Measurements from ENCODE around the gene TRIM31. TPM values are rescaled to one million over a fixed set of nuclear protein-coding genes. Genes with fewer than 3 reads are reported as not detected.

The TRIM31 gene
- total RNA-seq, 1 donor from 2014 or later = not detected

DNA sequence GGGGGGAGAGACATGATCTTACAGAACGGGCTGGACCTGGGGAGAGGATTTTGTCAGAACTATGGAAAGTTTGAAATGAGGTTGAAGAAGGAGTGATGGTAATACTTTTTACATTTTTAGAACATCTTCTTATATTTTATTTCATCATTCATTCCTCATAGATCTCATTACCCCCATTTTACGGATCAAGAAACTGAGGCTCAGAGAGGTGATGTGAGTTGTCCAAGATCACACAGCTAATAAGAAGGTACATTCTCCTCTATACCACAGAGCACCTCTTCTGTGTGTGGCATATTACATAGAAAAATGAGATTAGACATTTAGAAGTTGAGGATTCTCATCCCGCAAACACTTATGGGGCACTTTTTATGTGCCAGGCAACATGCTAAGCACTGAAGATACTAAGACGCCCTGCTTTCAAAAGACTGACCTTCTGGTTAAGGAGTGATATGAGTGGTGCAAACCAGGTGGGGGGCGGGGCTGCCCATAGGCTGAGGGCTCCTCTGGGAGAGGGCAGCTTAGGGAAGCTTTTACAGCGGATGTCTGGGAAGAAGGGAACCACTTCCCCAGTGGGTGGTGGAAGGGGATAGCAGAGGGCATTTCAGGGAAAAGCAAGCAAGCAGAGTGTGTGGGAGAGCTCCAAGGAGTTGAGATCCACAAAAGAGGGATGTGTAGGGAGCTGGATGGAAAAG, 19.9 kb downstream of the TRIM31 start:
- Mint-ChIP-seq H3K36me3 (ENCODE audit: low read depth) (no peaks in the 10 kb centered on the region), H3K9me3 (no peaks in the 10 kb centered on the region), H3K27ac (ENCODE audit: unreplicated experiment) (no peak overlapping the region), H3K4me1 (peaks cover 6% of the 10 kb centered on the region), H3K4me3 (no peak overlapping the region), H3K27me3 (ENCODE audit: low read depth) (peaks cover 95% of the 10 kb centered on the region)
- no peak for DNase-seq (ENCODE audit: low read depth, low spot score)
- TF ChIP-seq, protein P1, sequence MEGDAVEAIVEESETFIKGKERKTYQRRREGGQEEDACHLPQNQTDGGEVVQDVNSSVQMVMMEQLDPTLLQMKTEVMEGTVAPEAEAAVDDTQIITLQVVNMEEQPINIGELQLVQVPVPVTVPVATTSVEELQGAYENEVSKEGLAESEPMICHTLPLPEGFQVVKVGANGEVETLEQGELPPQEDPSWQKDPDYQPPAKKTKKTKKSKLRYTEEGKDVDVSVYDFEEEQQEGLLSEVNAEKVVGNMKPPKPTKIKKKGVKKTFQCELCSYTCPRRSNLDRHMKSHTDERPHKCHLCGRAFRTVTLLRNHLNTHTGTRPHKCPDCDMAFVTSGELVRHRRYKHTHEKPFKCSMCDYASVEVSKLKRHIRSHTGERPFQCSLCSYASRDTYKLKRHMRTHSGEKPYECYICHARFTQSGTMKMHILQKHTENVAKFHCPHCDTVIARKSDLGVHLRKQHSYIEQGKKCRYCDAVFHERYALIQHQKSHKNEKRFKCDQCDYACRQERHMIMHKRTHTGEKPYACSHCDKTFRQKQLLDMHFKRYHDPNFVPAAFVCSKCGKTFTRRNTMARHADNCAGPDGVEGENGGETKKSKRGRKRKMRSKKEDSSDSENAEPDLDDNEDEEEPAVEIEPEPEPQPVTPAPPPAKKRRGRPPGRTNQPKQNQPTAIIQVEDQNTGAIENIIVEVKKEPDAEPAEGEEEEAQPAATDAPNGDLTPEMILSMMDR (conservative IDR thresholded peaks at IDR 0.05) = no peak

DNA sequence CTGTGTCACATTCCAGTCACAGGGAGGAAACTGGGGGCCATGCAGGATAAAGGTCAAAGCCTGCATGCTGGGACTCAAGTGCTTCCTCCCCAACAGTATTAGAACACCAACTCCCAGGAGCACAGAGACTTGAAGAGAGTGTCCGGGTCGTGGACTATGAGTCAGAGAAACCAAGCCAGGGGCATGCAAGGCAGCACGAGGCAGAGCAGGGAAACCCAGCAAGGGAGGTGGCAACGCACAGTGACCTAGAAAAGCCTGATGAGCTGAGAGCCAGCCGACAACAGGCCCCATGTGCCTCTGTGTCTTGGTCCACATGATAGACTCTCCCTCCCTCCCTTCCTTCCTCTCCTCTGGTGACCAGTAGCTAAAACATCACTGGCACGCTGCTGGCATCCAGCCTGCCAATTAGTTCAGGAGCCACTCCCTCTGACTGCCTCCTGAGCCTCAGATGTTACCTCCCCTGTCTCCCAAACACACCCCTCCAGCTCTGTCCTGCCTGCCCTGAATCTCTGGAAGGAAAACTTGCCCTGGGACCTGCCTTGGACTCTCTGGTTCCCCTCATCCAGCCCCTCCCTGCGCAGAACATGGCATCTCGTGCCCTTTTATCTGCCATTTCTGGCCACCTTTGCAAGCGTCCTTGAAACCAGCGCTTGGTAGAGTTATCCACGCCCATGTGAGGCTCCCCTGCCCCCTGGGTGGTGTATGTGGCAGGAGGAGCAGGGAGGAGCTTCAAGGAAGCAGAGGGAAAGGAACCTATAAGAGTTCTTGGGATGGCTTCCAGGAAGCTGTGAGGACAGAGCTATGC, 21.1 kb downstream of the TRIM31 start:
- no peaks in the 10 kb centered on the region for H3K9me3 Mint-ChIP-seq
- H3K27me3 Mint-ChIP-seq (ENCODE audit: low read depth) = peaks cover 95% of the 10 kb centered on the region
- TF ChIP-seq, protein P1 (conservative IDR thresholded peaks at IDR 0.05) = no peak
- H3K4me3 Mint-ChIP-seq = no peak overlapping the region
- no peak for DNase-seq (ENCODE audit: low read depth, low spot score)
- no peak overlapping the region for H3K27ac Mint-ChIP-seq (ENCODE audit: unreplicated experiment)
- no peaks in the 10 kb centered on the region for H3K36me3 Mint-ChIP-seq (ENCODE audit: low read depth)
- H3K4me1 Mint-ChIP-seq = peaks cover 6% of the 10 kb centered on the region

DNA sequence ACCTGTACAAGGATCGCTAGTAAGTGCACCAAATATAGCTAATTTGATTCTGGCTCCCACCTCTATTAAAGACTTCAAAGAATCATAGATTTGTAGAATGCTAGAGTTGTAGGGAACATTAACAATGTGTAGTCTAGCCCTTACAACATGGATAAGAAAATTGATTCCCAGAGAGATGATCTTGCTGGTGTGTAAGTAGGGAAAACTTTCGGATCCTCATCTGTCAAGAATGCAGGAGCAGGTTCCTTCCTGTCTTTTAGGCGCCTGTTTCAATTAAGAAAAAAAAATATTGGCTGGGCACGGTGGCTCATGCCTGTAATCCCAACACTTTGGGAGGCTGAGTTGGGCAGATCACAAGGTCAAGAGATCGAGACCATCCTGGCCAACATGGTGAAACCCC, 25.0 kb downstream of the TRIM31 start:
- H3K4me3 Mint-ChIP-seq = no peak overlapping the region
- H3K9me3 Mint-ChIP-seq = no peaks in the 10 kb centered on the region
- no peaks in the 10 kb centered on the region for H3K36me3 Mint-ChIP-seq (ENCODE audit: low read depth)
- no peak for DNase-seq (ENCODE audit: low read depth, low spot score)
- no peaks in the 10 kb centered on the region for H3K4me1 Mint-ChIP-seq
- peaks cover 76% of the 10 kb centered on the region for H3K27me3 Mint-ChIP-seq (ENCODE audit: low read depth)
- no peak overlapping the region for H3K27ac Mint-ChIP-seq (ENCODE audit: unreplicated experiment)
- TF ChIP-seq, protein P1 (conservative IDR thresholded peaks at IDR 0.05) = no peak

DNA sequence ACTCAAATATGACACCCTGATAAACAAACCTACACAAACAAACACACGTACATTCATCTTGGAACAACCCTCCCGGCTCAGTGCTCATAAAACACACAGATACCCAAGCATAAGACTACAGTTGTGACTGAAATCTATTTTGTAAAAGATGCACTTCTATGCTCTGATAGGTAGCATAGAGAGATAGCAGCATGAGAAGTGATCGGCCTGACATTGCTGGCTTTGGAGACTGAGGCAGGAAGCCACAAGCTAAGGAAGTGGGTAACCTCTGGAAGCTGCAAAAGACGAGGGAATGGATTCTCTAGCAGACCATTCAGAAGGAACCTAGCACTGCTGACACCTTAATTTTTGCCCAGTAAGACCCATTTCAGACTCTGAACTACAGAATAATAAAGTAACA, 35.7 kb downstream of the TRIM31 start:
- Mint-ChIP-seq H3K9me3 (no peaks in the 10 kb centered on the region), H3K4me3 (no peak overlapping the region), H3K27ac (ENCODE audit: unreplicated experiment) (no peak overlapping the region), H3K36me3 (ENCODE audit: low read depth) (peaks cover 5% of the 10 kb centered on the region), H3K27me3 (ENCODE audit: low read depth) (peaks cover 84% of the 10 kb centered on the region), H3K4me1 (peaks cover 4% of the 10 kb centered on the region)
- TF ChIP-seq, protein P1 (conservative IDR thresholded peaks at IDR 0.05) = no peak
- DNase-seq (ENCODE audit: low read depth, low spot score) = no peak

DNA sequence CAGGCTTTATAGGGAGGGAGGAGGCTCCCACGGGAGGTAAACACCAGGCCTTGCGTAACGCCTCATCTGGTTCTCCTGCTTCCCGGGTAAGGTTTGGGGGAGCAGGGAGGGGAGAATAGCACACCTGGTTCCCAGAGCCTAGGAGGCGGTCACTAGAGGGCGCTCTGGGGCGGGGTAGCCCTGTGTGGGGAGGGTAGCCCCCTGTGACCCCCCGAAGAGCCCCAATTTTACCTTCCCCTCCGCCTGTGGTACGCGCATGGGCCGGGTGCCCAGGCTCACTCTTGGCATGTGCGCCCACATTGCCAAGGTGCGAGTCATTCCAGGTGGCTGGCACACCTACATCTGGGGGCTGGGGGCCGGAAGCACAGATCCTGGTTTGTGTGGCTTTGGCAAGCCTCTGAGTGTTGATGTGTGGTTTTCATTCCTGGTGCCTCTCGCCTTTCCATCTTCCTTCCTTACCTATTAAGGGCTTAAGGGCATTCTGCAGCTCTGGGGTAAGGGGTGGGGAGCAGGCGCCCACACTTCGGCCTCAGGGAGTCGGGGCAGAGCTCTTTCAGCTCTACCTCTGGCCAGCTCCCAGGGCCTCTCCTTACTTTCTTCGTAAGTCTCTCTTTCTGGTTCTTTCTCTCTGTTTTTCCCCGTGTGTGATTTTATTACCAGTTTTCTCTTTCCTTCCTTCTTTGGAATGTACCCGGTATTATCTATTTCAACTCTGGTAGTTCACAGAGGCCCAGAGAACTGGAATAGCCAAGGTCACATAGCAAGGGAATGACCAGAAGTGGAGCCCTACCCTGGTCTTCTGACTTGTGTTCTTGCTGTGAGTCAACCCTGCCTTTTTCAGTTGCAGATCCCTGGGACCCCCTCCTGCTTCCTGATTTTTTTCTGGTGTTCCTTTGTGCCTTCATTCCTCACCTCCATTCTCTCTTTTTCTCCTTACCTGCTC, 36.8 kb downstream of the TRIM31 start:
- DNase-seq (ENCODE audit: low read depth, low spot score) = no peak
- H3K4me1 Mint-ChIP-seq = peaks cover 8% of the 10 kb centered on the region
- H3K27ac Mint-ChIP-seq (ENCODE audit: unreplicated experiment) = no peak overlapping the region
- peaks cover 5% of the 10 kb centered on the region for H3K36me3 Mint-ChIP-seq (ENCODE audit: low read depth)
- H3K27me3 Mint-ChIP-seq (ENCODE audit: low read depth) = peaks cover 94% of the 10 kb centered on the region
- TF ChIP-seq, protein P1 (conservative IDR thresholded peaks at IDR 0.05) = peak; percentile 47
- H3K4me3 Mint-ChIP-seq = peak overlapping the region; percentile 58
- H3K9me3 Mint-ChIP-seq = no peaks in the 10 kb centered on the region

Measured in neural crest cell (in vitro differentiated cells).